Activated naive CD8-positive, alpha-beta T cell treated with anti-CD3 and anti-CD28 coated beads, Interleukin-2, amount 50 U/mL, for 24 hours (primary cell): ENCODE results near the gene AOX1.
"Not testable (repeated sequence)": the region's sequence is repeated elsewhere in the genome, so short reads cannot be mapped to it uniquely, and the experiment has no call there.

Experiments
- ATAC-seq: fragments of 150-1000 bp; cut with Tn5 transposase; one replicate; pipeline ENCODE4 v1.10.0; 2021
- DNase-seq: peaks from one replicate; pipeline ENCODE4 v3.0.0; 2021
- H3K27ac Mint-ChIP-seq: one replicate; pipeline ENCODE4 v1.8.0; 2021; ENCODE audit warnings: mild to moderate bottlenecking, mixed read lengths
- H3K27me3 Mint-ChIP-seq: one replicate; pipeline ENCODE4 v1.8.0; 2021; ENCODE audit warnings: mixed read lengths
- H3K36me3 Mint-ChIP-seq: one replicate; pipeline ENCODE4 v1.8.0; 2021; ENCODE audit warnings: low read depth, mixed read lengths
- H3K4me1 Mint-ChIP-seq: one replicate; pipeline ENCODE4 v1.8.0; 2021; ENCODE audit warnings: mixed read lengths
- H3K4me3 Mint-ChIP-seq: one replicate; pipeline ENCODE4 v1.8.0; 2021; ENCODE audit warnings: mild to moderate bottlenecking, moderate library complexity, mixed read lengths
- H3K9me3 Mint-ChIP-seq: one replicate; pipeline ENCODE4 v1.8.0; 2021; ENCODE audit warnings: mixed read lengths

The AOX1 gene

DNA sequence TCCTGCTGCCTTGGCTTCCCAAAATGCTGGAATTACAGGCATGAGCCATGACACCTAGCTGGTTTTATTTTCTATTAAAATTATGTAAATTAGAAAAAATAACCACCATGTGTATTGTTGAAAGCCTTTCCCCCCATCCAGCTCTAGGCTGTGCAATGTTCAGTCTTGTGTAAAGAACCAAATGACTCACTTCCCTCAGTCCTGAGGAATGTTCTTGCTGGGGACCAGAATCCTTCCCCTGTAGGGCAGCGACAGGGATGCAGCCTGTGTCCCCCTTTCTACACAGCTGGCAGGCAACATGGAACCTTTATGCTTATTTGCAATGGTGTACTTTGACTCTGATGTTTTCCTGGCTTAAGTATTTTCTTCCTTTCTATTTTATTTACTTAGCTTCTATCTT, 29.4 kb downstream of the AOX1 start:
- no peak overlapping the region for H3K27ac Mint-ChIP-seq
- DNase-seq = no peak
- peaks cover 8% of the 10 kb centered on the region for H3K27me3 Mint-ChIP-seq
- H3K4me3 Mint-ChIP-seq = no peak overlapping the region
- H3K36me3 Mint-ChIP-seq = no peaks in the 10 kb centered on the region
- no peak for ATAC-seq
- H3K4me1 Mint-ChIP-seq = peaks cover 8% of the 10 kb centered on the region
- H3K9me3 Mint-ChIP-seq = no peaks in the 10 kb centered on the region

DNA sequence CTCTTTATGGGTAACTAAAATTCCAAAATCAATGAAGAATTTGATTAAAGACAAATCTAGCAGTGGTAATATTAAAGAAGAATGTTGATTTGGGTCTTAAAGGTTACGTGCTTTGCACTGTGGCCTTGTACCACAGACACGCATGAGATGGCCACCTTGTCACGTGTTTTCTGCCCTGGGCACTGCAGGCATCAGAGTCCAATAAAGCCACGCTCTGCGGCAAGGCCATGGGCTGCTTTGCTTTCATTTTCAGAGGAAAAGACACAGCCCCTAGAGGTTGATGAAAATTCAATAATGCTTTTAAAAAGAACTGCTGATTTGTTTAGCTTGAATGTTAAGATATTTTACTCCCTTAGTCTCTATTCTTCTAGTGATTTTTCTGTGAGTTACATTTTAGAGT, 30.4 kb downstream of the AOX1 start:
- peaks cover 8% of the 10 kb centered on the region for H3K27me3 Mint-ChIP-seq

DNA sequence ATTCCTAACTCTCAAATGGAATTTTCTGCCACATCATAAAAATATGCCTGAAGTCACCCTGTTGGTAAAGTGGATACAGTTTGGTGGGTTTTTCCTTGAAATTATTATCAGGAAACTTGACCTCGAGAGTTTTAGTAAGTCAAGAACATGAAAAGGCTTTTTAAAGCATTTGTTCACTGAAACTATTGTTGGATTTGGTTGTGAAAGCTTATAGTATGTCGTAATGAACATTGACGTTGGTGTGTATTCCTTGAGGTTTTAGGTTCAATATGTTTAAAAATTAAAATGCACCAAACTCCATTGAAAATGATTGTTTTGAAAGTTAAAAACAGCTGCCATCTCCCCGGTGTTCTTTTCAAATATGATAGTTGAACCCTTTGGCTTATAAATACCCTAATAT, 30.8 kb downstream of the AOX1 start:
- peaks cover 8% of the 10 kb centered on the region for H3K4me1 Mint-ChIP-seq
- H3K36me3 Mint-ChIP-seq = no peaks in the 10 kb centered on the region
- DNase-seq (no peak), ATAC-seq (no peak)
- no peak overlapping the region for H3K4me3 Mint-ChIP-seq
- no peak overlapping the region for H3K27ac Mint-ChIP-seq
- no peaks in the 10 kb centered on the region for H3K9me3 Mint-ChIP-seq
- peaks cover 8% of the 10 kb centered on the region for H3K27me3 Mint-ChIP-seq

More for the DNA sequence above, 30.4 kb downstream of the AOX1 start:
- DNase-seq = no peak
- Mint-ChIP-seq H3K27ac (no peak overlapping the region), H3K9me3 (no peaks in the 10 kb centered on the region), H3K4me3 (no peak overlapping the region), H3K36me3 (no peaks in the 10 kb centered on the region), H3K4me1 (peaks cover 8% of the 10 kb centered on the region)
- no peak for ATAC-seq

DNA sequence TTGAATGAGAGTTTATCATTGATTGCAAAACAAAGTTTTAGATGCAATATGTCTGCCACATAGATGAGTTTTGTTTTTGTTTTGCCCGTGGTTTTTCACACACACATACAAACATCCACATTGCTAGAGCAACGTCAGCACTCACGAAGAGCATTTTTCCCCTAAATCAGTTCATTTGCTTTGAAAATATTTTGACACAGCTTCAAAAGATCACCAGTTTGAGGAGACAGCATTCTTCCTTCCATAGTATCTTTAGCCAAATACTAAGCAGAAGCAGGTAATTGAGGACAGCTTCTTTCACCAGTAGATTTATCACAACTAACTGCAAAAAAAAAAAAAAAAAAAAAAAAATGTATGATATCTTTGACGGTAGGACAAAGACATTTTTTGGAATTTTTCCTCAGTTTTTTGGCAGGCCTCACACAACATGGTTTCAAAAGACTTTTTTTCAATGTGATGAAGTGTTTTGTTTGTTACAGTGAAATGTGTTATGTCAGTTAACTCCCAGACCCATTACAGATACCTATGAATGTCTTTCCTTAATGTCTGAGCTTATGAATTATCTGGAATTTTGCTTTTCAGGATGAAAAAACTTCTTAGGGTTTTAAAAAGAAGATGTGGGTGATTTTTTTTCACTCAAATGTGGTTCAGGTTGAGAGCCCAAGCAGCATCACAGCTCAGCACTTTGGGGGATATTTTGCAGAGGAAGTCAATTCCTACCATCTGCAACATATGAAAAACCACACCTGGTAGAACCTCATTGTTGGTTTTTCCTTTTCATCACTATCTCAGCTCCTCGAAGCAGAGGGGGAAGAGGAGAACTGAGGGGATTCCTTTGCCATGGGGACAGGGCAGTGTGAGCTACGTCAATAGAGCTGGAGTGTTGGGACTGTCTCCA, 31.6 kb downstream of the AOX1 start:
- Mint-ChIP-seq H3K27me3 (peaks cover 6% of the 10 kb centered on the region), H3K4me3 (no peak overlapping the region), H3K27ac (no peak overlapping the region), H3K36me3 (no peaks in the 10 kb centered on the region), H3K9me3 (no peaks in the 10 kb centered on the region), H3K4me1 (peaks cover 8% of the 10 kb centered on the region)
- ATAC-seq (no peak), DNase-seq (no peak)

DNA sequence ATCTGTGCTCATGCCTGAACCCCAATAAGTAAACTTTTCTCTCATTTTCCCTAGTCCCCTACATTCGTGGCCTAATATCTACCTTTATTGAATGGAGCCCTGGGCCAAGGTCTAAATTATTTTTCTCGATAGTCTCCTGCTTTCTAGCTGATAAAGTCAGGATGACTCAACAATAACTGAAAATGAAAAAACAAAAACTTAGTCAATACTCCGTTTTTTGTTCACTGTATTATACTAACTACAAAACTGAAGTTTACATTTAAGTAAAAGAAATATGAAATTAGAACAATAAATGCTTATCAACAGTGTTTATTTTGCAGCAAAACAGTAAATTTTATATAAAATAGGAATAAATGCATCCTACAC, 32.2 kb downstream of the AOX1 start:
- Mint-ChIP-seq H3K4me1 (peaks cover 8% of the 10 kb centered on the region), H3K27ac (no peak overlapping the region), H3K27me3 (peaks cover 3% of the 10 kb centered on the region), H3K36me3 (no peaks in the 10 kb centered on the region), H3K9me3 (no peaks in the 10 kb centered on the region), H3K4me3 (no peak overlapping the region)
- no peak for ATAC-seq
- DNase-seq = no peak

GRCh38 chr2:200618590-200619021, 32.8 kb downstream of the AOX1 start:
- ATAC-seq (no peak), DNase-seq (no peak)
- H3K9me3 Mint-ChIP-seq = no peaks in the 10 kb centered on the region
- peaks cover 8% of the 10 kb centered on the region for H3K4me1 Mint-ChIP-seq
- H3K36me3 Mint-ChIP-seq = no peaks in the 10 kb centered on the region
- H3K4me3 Mint-ChIP-seq = no peak overlapping the region
- H3K27me3 Mint-ChIP-seq = no peaks in the 10 kb centered on the region
- no peak overlapping the region for H3K27ac Mint-ChIP-seq

- Mint-ChIP-seq H3K4me3 (no peak overlapping the region), H3K4me1 (peaks cover 8% of the 10 kb centered on the region), H3K27ac (no peak overlapping the region), H3K27me3 (no peaks in the 10 kb centered on the region), H3K9me3 (no peaks in the 10 kb centered on the region), H3K36me3 (no peaks in the 10 kb centered on the region)
- ATAC-seq = no peak
- DNase-seq = no peak
Measured at GRCh38 chr2:200619279-200619678, 33.5 kb downstream of the AOX1 start.

- Mint-ChIP-seq H3K27ac (no peak overlapping the region), H3K9me3 (no peaks in the 10 kb centered on the region), H3K27me3 (no peaks in the 10 kb centered on the region), H3K4me3 (no peak overlapping the region), H3K4me1 (peaks cover 8% of the 10 kb centered on the region), H3K36me3 (no peaks in the 10 kb centered on the region)
- ATAC-seq = no peak
- no peak for DNase-seq
Measured at GRCh38 chr2:200620606-200621390, 35.0 kb downstream of the AOX1 start.

DNA sequence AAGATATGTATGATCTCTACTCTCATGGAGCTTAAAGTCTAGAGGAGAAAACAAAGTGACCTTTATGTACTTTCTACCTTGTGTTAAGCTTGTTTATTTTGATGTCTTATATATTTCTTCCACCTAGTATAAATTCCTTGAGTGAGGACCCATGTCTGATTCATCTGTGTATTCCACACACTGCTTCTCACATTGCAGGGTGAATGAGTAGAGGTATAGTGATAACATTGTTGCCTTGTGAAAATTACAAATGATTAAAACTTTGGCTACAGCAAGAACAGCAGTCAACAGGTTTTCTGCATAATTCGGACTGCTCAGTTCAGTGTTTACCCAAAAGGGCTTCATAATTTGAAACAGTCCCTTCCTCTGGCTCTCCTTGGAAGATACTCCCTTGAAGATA, 36.3 kb downstream of the AOX1 start:
- Mint-ChIP-seq H3K27me3 (no peaks in the 10 kb centered on the region), H3K36me3 (no peaks in the 10 kb centered on the region), H3K4me1 (peaks cover 8% of the 10 kb centered on the region), H3K27ac (no peak overlapping the region), H3K9me3 (no peaks in the 10 kb centered on the region), H3K4me3 (no peak overlapping the region)
- no peak for DNase-seq
- ATAC-seq = no peak

GRCh38 chr2:200624026-200624425, 38.2 kb downstream of the AOX1 start:
- H3K4me1 Mint-ChIP-seq = no peaks in the 10 kb centered on the region
- ATAC-seq (no peak), DNase-seq (no peak)
- no peaks in the 10 kb centered on the region for H3K27me3 Mint-ChIP-seq
- no peaks in the 10 kb centered on the region for H3K36me3 Mint-ChIP-seq
- no peak overlapping the region for H3K27ac Mint-ChIP-seq
- no peaks in the 10 kb centered on the region for H3K9me3 Mint-ChIP-seq
- no peak overlapping the region for H3K4me3 Mint-ChIP-seq

DNA sequence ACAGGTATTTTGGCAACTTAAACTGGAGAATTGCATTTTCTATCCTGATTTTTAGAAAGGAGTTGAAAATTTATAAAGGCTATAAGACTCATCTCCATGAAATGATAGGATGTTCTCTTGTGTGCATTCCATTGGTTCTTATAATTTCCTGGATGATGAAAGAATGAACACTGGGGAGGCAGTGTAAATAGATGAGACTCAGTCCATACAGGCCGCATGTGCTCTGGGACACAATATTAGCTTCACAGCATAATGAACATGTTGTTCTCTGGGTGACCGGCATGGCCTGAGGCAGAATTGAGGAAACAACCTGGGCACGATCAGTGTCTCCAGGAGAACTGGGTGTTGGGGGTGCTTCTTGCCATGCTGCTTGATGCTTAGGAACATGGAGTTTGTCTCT, 38.8 kb downstream of the AOX1 start:
- H3K4me1 Mint-ChIP-seq = no peaks in the 10 kb centered on the region
- H3K36me3 Mint-ChIP-seq = no peaks in the 10 kb centered on the region
- peaks cover 5% of the 10 kb centered on the region for H3K27me3 Mint-ChIP-seq
- ATAC-seq = no peak
- H3K9me3 Mint-ChIP-seq = no peaks in the 10 kb centered on the region
- no peak overlapping the region for H3K4me3 Mint-ChIP-seq
- DNase-seq = no peak
- no peak overlapping the region for H3K27ac Mint-ChIP-seq

- no peak overlapping the region for H3K4me3 Mint-ChIP-seq
- no peak for ATAC-seq
- no peaks in the 10 kb centered on the region for H3K36me3 Mint-ChIP-seq
- peaks cover 8% of the 10 kb centered on the region for H3K27me3 Mint-ChIP-seq
- no peak for DNase-seq
- H3K27ac Mint-ChIP-seq = no peak overlapping the region
- no peaks in the 10 kb centered on the region for H3K9me3 Mint-ChIP-seq
- no peaks in the 10 kb centered on the region for H3K4me1 Mint-ChIP-seq
Measured at GRCh38 chr2:200625282-200625681, 39.5 kb downstream of the AOX1 start.

GRCh38 chr2:200625958-200626363, 40.1 kb downstream of the AOX1 start:
- Mint-ChIP-seq H3K27ac (no peak overlapping the region), H3K4me1 (no peaks in the 10 kb centered on the region), H3K27me3 (peaks cover 9% of the 10 kb centered on the region), H3K36me3 (no peaks in the 10 kb centered on the region), H3K4me3 (no peak overlapping the region), H3K9me3 (no peaks in the 10 kb centered on the region)
- no peak for DNase-seq
- no peak for ATAC-seq

DNA sequence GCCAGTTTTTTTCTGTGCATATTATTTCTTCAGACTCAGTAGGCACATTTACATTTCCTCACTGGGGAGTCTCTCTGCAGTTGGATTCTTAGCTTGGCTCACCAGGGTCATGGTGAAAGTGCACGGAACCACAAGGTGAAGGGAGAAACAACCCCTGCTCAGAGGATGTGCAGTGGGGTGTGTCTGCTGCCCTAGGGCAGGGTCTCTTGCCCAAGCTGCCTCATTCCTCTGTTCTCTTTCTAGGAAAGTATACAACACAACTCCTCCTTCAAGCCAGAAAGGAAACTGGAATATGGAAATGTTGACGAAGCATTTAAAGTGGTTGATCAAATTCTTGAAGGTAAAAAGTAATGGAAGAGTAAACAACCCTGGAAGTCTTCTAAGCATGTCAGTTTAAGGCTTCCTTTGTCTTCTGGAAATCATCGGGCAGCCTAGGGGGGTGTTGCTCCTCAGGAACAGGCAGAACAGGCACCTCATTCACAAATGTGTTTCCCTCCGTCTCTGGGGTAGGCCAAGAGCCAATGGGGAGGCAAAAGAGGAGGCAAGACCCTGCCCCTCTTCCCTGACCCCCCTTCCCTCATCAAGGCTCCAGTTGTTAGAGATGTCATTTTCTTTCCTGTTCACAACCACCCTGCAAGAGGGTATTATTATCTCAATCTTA, 41.4 kb downstream of the AOX1 start:
- no peak for DNase-seq
- no peak for ATAC-seq
- Mint-ChIP-seq H3K9me3 (no peaks in the 10 kb centered on the region), H3K27me3 (peaks cover 9% of the 10 kb centered on the region), H3K4me1 (no peaks in the 10 kb centered on the region), H3K36me3 (no peaks in the 10 kb centered on the region), H3K27ac (no peak overlapping the region), H3K4me3 (no peak overlapping the region)

- H3K4me3 Mint-ChIP-seq, H3K4me1 Mint-ChIP-seq, H3K9me3 Mint-ChIP-seq, H3K36me3 Mint-ChIP-seq, H3K27ac Mint-ChIP-seq, ATAC-seq, H3K27me3 Mint-ChIP-seq, DNase-seq: not testable (repeated sequence)
Measured at GRCh38 chr2:200628461-200628860, 42.6 kb downstream of the AOX1 start.
